Activated naive CD4-positive, alpha-beta T cell treated with anti-CD3 and anti-CD28 coated beads for 36 hours (primary cell): ENCODE results near the gene FLRT2. TPM values are rescaled to one million over a fixed set of nuclear protein-coding genes. Genes with fewer than 3 reads are reported as not detected.

ENCODE experiments used
- CTCF ChIA-PET: fragments of 350-600 bp; sonication (Branson Sonifier 250); formaldehyde crosslinking; loops from one replicate; lab custom pipeline; 2021; ENCODE audit warnings: antibody characterized with exemption; lab: Charles Lee
- DNase-seq: peaks from one replicate; pipeline ENCODE4 v3.0.0-alpha.2; 2020
- H3K27ac Mint-ChIP-seq: one replicate; pipeline ENCODE4 v1.8.0; 2021; ENCODE audit warnings: mild to moderate bottlenecking, mixed read lengths
- H3K27me3 Mint-ChIP-seq: one replicate; pipeline ENCODE4 v1.8.0; 2021; ENCODE audit warnings: low read depth, mixed read lengths
- H3K36me3 Mint-ChIP-seq: one replicate; pipeline ENCODE4 v1.8.0; 2021; ENCODE audit warnings: low read depth, mixed read lengths
- H3K4me1 Mint-ChIP-seq: one replicate; pipeline ENCODE4 v1.8.0; 2021; ENCODE audit warnings: low read depth, mixed read lengths
- H3K4me3 Mint-ChIP-seq: one replicate; pipeline ENCODE4 v1.8.0; 2021; ENCODE audit warnings: mild to moderate bottlenecking, moderate library complexity, mixed read lengths
- H3K9me3 Mint-ChIP-seq: one replicate; pipeline ENCODE4 v1.8.0; 2021; ENCODE audit warnings: mixed read lengths
- intact Hi-C: fragments of 100-400 bp; cut with micrococcal nuclease; formaldehyde crosslinking; loops from one replicate; pipeline ENCODE4 v1.15.1; 2023
- total RNA-seq, 2 experiments: library from RNA; stranded (reverse); gene quantifications; one replicate each; pipeline ENCODE4 v1.2.3, GENCODE V29; 2021

Gene FLRT2
- total RNA-seq, 2 experiments from 2014 or later = not detected

DNA sequence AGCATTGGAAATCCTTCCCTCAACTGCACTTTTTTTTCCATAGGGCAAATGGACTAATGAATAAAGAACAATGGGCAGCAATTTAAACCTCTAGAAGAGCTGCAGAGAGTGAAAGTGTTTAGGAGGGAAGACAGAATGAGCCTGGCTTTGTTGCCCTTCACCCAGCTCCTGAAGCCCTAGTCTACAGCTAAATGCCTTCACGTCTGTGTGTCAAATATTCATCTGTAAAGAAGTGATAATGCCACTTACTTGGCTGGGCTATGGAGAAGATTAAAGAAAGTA lies 45.6 kb downstream of the FLRT2 start:
- peaks cover 2% of the 10 kb centered on the region for H3K9me3 Mint-ChIP-seq
- DNase-seq = no peak
- CTCF ChIA-PET = no interaction called here
- no peak overlapping the region for H3K27ac Mint-ChIP-seq
- H3K27me3 Mint-ChIP-seq = no peaks in the 10 kb centered on the region
- no peak overlapping the region for H3K4me3 Mint-ChIP-seq
- H3K4me1 Mint-ChIP-seq = no peaks in the 10 kb centered on the region
- no peaks in the 10 kb centered on the region for H3K36me3 Mint-ChIP-seq
- intact Hi-C loops = no loop called here

DNA sequence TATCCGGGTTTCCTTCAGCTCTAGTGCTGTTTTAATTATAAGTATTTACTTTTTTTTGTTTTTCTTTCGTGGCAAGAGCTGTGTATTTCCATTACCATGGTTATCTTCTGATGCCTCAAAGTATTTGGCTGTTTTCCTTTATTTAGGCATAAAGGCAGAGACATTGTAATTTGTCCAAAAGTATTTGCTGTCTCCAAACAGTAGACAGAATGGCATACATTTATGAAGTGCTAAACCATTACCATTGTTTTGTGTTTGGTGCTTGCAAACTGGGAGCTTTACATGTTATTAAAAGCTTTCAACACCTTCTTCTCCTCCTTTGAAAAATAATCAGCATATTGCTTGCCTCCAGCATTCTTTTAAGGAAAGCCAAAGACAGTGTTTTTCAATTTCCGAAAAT lies 46.3 kb downstream of the FLRT2 start:
- DNase-seq = no peak
- intact Hi-C loops = no loop called here

DNA sequence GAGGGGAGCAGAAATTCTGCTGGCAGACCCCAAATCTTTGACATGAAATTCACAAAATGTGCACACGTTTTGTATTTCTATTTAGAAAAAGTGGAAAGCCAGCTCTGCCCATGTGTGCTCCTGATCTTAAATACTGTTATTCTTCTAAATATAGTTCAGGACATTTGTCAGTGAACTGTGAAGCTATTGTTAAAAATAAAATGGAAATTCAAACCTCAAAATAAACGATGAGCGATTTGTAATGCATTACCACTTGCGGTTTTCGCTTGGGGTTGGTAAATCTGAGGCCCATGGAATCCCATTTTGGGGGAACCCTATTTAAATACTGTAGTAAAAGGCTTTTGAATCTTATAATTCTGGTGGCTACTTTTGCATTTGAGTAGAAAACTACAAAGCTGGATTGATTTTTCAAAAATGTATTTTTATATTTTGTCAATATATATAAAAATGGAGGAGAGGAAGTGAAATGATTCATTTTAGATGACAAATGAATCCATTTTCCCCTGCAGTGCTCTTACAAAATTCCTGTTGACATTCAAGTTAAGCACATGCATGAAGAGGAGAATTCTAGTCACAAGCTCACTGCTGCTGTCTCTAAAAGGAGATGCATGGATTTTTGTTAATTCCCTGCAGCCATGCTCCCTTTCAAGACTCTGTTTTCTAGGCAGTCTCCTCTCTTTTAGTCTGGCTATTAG lies 47.1 kb downstream of the FLRT2 start:
- H3K9me3 Mint-ChIP-seq = peaks cover 2% of the 10 kb centered on the region
- intact Hi-C loops = no loop called here
- CTCF ChIA-PET = interaction anchor here (0.5 kb wide), 1 partner anchor 11 kb away, joined by 3 read pairs; no protein-coding TSS in a partner anchor

More for the DNA sequence above, 46.3 kb downstream of the FLRT2 start:
- CTCF ChIA-PET = interaction anchor here (0.5 kb wide), 1 partner anchor 12 kb away, joined by 3 read pairs; no protein-coding TSS in a partner anchor
- peaks cover 2% of the 10 kb centered on the region for H3K9me3 Mint-ChIP-seq
- no peak overlapping the region for H3K4me3 Mint-ChIP-seq
- no peaks in the 10 kb centered on the region for H3K36me3 Mint-ChIP-seq
- no peaks in the 10 kb centered on the region for H3K4me1 Mint-ChIP-seq
- no peaks in the 10 kb centered on the region for H3K27me3 Mint-ChIP-seq
- no peak overlapping the region for H3K27ac Mint-ChIP-seq

DNA sequence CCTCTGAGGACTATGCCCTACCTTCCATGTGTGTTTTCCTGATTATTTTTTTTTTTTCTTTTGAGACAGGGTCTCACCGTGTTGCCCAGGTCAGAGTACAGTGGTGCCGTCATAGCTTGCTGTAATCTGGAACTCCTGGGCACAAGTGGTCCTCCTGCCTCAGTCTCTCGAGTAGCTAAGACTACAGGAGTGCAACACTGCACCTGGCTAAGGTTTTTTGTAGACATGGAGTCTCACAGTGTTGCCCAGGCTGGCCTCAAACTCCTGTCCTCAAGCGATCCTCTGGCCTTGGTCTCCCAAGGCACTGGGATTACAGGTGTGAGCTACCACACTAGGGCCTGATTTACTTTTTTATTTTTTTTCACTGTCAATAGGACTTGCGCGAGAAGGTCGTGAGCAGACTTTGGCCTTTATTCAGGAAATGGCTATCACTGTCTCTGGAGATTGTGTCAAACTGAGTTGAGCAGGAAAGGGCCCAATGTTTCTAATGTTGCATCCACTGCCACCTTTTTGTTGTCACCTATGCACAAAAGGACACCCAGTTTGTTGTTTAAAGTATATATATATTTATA lies 47.7 kb downstream of the FLRT2 start:
- no peak overlapping the region for H3K27ac Mint-ChIP-seq
- H3K9me3 Mint-ChIP-seq = peaks cover 2% of the 10 kb centered on the region

More for the DNA sequence above, 47.1 kb downstream of the FLRT2 start:
- H3K27me3 Mint-ChIP-seq = no peaks in the 10 kb centered on the region
- H3K4me3 Mint-ChIP-seq = no peak overlapping the region
- H3K27ac Mint-ChIP-seq = no peak overlapping the region
- no peaks in the 10 kb centered on the region for H3K36me3 Mint-ChIP-seq
- H3K4me1 Mint-ChIP-seq = no peaks in the 10 kb centered on the region
- no peak for DNase-seq

DNA sequence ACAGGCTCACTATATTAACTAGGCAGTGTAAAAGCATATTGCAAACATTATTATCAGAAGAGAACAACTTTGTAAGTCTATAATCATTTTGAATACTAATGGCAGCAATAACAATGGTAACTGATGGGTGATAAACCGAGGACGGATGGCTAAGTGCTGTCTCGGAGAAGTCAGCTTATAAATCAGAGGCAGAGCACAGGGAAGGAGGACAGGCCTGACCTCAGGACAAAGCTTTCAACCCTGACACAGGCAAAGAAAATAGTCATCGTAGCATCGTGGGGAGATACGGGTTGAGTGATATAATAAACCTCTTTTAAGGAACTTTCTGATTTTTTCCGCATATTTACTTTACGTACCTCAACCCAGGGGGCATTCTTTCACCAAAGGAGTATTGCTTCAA lies 48.4 kb downstream of the FLRT2 start:
- H3K4me3 Mint-ChIP-seq = no peak overlapping the region
- H3K4me1 Mint-ChIP-seq = no peaks in the 10 kb centered on the region
- no peak overlapping the region for H3K27ac Mint-ChIP-seq
- no peaks in the 10 kb centered on the region for H3K27me3 Mint-ChIP-seq
- intact Hi-C loops = no loop called here
- DNase-seq = no peak
- CTCF ChIA-PET = no interaction called here
- H3K36me3 Mint-ChIP-seq = no peaks in the 10 kb centered on the region
- peaks cover 2% of the 10 kb centered on the region for H3K9me3 Mint-ChIP-seq

More for the DNA sequence above, 47.7 kb downstream of the FLRT2 start:
- DNase-seq = no peak
- H3K36me3 Mint-ChIP-seq = no peaks in the 10 kb centered on the region
- H3K4me3 Mint-ChIP-seq = no peak overlapping the region
- no peaks in the 10 kb centered on the region for H3K4me1 Mint-ChIP-seq
- CTCF ChIA-PET = no interaction called here
- no peaks in the 10 kb centered on the region for H3K27me3 Mint-ChIP-seq
- intact Hi-C loops = no loop called here

DNA sequence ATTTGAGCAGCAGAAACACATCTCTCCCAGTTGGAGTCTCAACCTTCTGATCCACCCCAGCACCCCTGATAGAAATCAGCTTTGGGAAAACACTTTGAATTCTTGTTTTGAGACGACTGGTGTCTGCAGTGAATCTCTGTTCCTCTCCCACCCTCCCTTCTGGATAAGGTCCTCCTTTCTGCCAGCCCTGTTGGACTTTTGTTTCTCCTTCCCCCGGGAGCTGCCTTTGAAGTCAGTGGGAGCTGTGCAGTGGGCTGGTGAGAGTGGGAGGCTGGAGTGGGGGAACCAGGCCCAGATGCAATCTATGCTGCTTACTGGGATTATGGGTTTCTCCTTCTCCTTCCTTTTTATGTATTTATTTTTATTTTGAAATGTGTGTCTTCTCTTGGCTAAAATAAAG lies 49.0 kb downstream of the FLRT2 start:
- DNase-seq = no peak
- H3K9me3 Mint-ChIP-seq = peaks cover 2% of the 10 kb centered on the region
- no peaks in the 10 kb centered on the region for H3K4me1 Mint-ChIP-seq

DNA sequence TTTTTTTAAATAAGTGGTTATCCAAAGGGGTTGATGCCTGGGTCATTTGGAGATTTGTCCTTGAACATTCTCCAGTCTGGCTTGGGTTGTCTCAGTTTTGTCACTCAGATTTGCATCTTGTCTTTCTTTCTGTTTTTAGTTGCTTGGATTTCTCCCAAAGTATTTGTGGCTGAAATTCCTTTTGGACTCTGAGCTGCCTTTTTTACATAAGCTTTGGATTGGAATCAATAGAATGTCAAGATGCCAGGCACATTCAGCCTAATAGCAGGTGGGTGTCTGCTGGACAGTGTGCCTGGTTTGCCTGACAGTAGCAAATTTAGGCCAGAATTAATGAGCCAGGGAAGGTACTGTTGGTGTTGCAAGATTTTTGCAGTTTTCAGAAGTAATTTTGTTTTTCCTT lies 50.0 kb downstream of the FLRT2 start:
- no peak overlapping the region for H3K27ac Mint-ChIP-seq
- CTCF ChIA-PET = no interaction called here
- H3K36me3 Mint-ChIP-seq = no peaks in the 10 kb centered on the region

More for the DNA sequence above, 49.0 kb downstream of the FLRT2 start:
- CTCF ChIA-PET = no interaction called here
- Mint-ChIP-seq H3K36me3 (no peaks in the 10 kb centered on the region), H3K27me3 (no peaks in the 10 kb centered on the region), H3K4me3 (no peak overlapping the region), H3K27ac (no peak overlapping the region)
- intact Hi-C loops = no loop called here

DNA sequence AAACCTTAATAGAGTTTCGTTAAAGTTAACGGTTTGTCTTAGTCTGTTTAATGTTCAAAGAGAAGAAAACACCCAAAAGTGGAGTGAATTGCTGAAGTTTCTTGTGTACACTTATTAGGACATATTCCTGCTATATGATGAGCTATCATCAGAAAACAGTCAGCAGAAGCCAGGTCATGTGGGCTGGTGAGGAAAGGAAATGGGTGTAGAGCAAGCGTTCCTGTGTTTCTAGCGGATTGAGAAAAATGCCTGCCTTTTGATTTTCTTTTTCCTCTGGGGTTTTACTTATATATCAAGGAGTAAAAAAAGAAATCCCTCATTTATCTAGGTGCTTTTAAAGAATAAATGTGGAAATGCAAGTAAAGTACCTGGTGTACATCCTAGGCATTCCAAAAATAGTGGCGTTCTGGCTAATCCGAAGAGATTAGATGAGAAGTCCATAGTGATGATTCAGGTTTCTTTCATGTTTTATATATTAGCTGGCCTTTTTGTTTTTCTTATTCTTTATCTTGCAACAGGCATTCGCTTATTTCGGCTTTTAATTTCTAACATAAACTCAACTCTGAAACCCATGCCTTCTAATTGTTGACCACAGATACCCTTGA lies 50.7 kb downstream of the FLRT2 start:
- no peak overlapping the region for H3K4me3 Mint-ChIP-seq
- no peaks in the 10 kb centered on the region for H3K27me3 Mint-ChIP-seq
- no peak for DNase-seq
- peaks cover 2% of the 10 kb centered on the region for H3K9me3 Mint-ChIP-seq
- intact Hi-C loops = no loop called here
- H3K36me3 Mint-ChIP-seq = no peaks in the 10 kb centered on the region
- CTCF ChIA-PET = no interaction called here
- H3K27ac Mint-ChIP-seq = no peak overlapping the region
- no peaks in the 10 kb centered on the region for H3K4me1 Mint-ChIP-seq

More for the DNA sequence above, 50.0 kb downstream of the FLRT2 start:
- intact Hi-C loops = no loop called here
- no peak for DNase-seq
- Mint-ChIP-seq H3K4me1 (no peaks in the 10 kb centered on the region), H3K27me3 (no peaks in the 10 kb centered on the region), H3K9me3 (peaks cover 2% of the 10 kb centered on the region), H3K4me3 (no peak overlapping the region)

DNA sequence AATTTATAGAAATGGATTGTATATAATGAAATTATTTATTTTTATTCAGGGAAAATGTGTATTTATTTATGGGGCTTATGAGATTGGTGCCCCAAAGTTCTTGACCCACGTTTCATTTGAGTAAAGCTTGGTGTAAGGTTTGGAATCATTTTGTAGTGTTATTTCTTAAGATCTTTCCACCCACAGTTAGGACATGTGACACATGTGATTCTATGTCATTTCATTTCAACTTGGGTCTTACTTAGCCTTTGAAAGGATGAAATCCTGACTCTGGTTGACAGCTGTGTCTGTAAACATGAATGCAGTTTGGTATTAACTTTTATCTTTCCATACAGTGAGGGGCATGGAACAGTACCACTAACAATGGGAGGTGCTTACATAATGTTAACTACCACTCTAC lies 51.7 kb downstream of the FLRT2 start:
- Mint-ChIP-seq H3K4me1 (no peaks in the 10 kb centered on the region), H3K27me3 (no peaks in the 10 kb centered on the region), H3K27ac (no peak overlapping the region), H3K9me3 (peaks cover 2% of the 10 kb centered on the region), H3K36me3 (no peaks in the 10 kb centered on the region), H3K4me3 (no peak overlapping the region)
- CTCF ChIA-PET = no interaction called here
- intact Hi-C loops = no loop called here
- no peak for DNase-seq

DNA sequence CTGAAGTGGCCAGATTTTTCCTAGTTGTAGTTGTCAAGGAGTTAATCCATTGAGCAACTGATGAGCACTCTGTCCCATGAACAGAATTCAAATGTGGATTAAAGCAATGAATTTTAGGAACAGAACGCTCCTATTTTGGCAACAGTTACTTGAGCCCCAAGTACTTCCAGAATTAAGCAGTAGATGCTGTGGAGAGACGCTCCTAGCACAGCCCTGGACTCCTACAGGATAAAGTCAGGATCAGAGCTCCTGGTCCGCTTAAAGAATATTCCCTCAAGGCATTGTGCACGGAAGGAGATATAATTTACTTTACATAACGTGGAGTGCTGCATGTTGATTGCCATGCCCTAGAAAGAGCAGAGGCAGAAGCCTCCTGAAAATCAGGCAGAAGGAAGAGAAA lies 53.4 kb downstream of the FLRT2 start:
- Mint-ChIP-seq H3K27ac (no peak overlapping the region), H3K36me3 (no peaks in the 10 kb centered on the region), H3K4me3 (no peak overlapping the region)

DNA sequence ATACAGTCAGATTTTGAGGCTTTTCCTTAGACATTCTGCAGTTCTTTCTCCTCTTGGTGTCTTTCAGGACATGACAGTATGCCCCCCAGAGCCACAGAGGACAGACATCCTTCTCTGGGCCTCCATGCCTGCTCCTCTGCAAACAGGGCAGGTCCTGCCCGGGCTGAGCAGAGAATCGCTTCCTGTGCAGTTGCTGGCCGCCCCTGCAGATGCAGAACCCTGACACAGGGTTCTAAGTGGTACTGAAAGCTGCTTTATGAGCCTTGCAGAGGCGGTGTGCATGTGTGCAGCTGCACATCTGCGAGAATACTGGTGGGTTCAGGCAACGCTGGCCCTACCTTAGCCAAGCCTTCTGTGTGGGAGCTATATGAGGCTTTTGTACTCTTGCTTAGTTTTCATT lies 54.5 kb downstream of the FLRT2 start:
- Mint-ChIP-seq H3K27ac (no peak overlapping the region), H3K36me3 (no peaks in the 10 kb centered on the region), H3K27me3 (no peaks in the 10 kb centered on the region), H3K9me3 (no peaks in the 10 kb centered on the region), H3K4me3 (no peak overlapping the region), H3K4me1 (peaks cover 4% of the 10 kb centered on the region)
- no peak for DNase-seq
- CTCF ChIA-PET = no interaction called here
- intact Hi-C loops = no loop called here

More for the DNA sequence above, 53.4 kb downstream of the FLRT2 start:
- intact Hi-C loops = no loop called here
- no peak for DNase-seq
- CTCF ChIA-PET = interaction anchor here (0.7 kb wide), 1 partner anchor 122 kb away, joined by 3 read pairs; no protein-coding TSS in a partner anchor
- Mint-ChIP-seq H3K9me3 (peaks cover under 1% of the 10 kb centered on the region), H3K4me1 (peaks cover 4% of the 10 kb centered on the region), H3K27me3 (no peaks in the 10 kb centered on the region)

DNA sequence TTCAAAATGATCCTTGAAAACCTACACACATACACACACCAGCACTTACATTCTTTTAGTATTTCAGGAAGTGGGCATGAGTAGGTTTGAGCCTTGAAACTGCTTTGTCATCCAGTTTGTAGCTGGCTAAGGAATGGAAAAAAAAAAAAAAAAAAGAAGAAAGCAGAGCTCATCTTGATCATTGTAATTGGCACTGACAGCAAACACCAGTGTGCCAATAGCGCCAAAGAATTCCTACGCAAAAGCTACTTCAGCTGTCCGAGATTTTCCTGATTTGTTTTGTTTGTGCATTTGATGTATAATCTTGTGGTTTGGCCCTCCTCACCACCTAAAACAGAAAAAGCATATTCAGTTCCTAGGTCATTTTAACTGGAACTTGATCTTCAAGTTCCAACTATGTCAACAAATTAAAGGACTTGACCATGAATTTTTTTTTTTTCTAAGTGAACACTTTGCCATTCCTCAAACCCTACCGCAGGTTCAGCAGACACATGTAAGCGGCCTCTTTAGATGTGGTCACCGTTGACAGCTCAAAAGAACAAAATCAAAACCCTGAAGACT lies 57.3 kb downstream of the FLRT2 start:
- no peak for DNase-seq
- H3K27ac Mint-ChIP-seq = no peak overlapping the region
- intact Hi-C loops = no loop called here

More for the DNA sequence above, 57.3 kb downstream of the FLRT2 start:
- H3K4me3 Mint-ChIP-seq = no peak overlapping the region
- no peaks in the 10 kb centered on the region for H3K9me3 Mint-ChIP-seq
- CTCF ChIA-PET = no interaction called here
- no peaks in the 10 kb centered on the region for H3K36me3 Mint-ChIP-seq
- peaks cover 4% of the 10 kb centered on the region for H3K4me1 Mint-ChIP-seq
- H3K27me3 Mint-ChIP-seq = peaks cover 4% of the 10 kb centered on the region
